ENCODE measurements around the gene PJA2.

- no peak for TF ChIP-seq CTCF (IDR thresholded peaks at IDR 0.05; ENCODE audit: low read depth, low read length, poor library complexity, severe bottlenecking)
- TF ChIP-seq EZH2phosphoT487 (IDR thresholded peaks at IDR 0.05; ENCODE audit: borderline replicate concordance, low read length): no peak
These were observed 21.4 kb downstream of the PJA2 start for GRCh38 chr5:109388407-109388806.
